ENCODE results near the gene CRTAC1. TPM values are rescaled to one million over a fixed set of nuclear protein-coding genes. Genes with fewer than 3 reads are reported as not detected.

CRTAC1 gene
- total and polyA plus RNA-seq, 4 donors = 0.14 to 0.33 (median 0.26) TPM

GRCh38 chr10:97901381-97901780, 129.0 kb downstream of the CRTAC1 start:
- Histone ChIP-seq H3K4me3 (ENCODE audit: low read depth in 1 of 3, low read length in 3 of 3) (no peak overlapping the region), H3K27me3 (ENCODE audit: control insufficient read depth in 4 of 4, insufficient read depth in 4 of 4, low read length in 3 of 4) (peaks cover 0 to 3% (median 0%) of the 10 kb centered on the region in 4 donors), H3K36me3 (ENCODE audit: control insufficient read depth in 4 of 4, insufficient read depth in 3 of 4, low read depth in 1 of 4, low read length in 3 of 4) (no peaks in the 10 kb centered on the region), H3K9me3 (ENCODE audit: control insufficient read depth in 4 of 4, low read length in 3 of 4) (no peaks in the 10 kb centered on the region), H3K27ac (ENCODE audit: low read depth in 1 of 2, low read length in 2 of 2) (no peak overlapping the region), H3K4me1 (ENCODE audit: control insufficient read depth in 4 of 4, insufficient read depth in 4 of 4, low read length in 3 of 4) (no peaks in the 10 kb centered on the region), H3K9ac (ENCODE audit: low read depth in 1 of 2, low read length in 2 of 2) (no peak overlapping the region)
- DNase-seq (ENCODE audit: low spot score) = no peak
- TF ChIP-seq FOXA2 (IDR thresholded peaks at IDR 0.05) (no peak), RAD21 (IDR thresholded peaks at IDR 0.05) (no peak), EGR1 (IDR thresholded peaks at IDR 0.05; ENCODE audit: low read depth in 2 of 2) (no peak), HNF4G (IDR thresholded peaks at IDR 0.05) (no peak), TAF1 (conservative IDR thresholded peaks at IDR 0.05) (no peak), NR2F2 (IDR thresholded peaks at IDR 0.05) (no peak), GABPA (IDR thresholded peaks at IDR 0.05 in 1 of 2, conservative IDR thresholded peaks at IDR 0.05 in 1 of 2) (no peak), FOXA1 (IDR thresholded peaks at IDR 0.05) (no peak), HNF4A (conservative IDR thresholded peaks at IDR 0.05) (no peak)
- TF ChIP-seq, protein P1, sequence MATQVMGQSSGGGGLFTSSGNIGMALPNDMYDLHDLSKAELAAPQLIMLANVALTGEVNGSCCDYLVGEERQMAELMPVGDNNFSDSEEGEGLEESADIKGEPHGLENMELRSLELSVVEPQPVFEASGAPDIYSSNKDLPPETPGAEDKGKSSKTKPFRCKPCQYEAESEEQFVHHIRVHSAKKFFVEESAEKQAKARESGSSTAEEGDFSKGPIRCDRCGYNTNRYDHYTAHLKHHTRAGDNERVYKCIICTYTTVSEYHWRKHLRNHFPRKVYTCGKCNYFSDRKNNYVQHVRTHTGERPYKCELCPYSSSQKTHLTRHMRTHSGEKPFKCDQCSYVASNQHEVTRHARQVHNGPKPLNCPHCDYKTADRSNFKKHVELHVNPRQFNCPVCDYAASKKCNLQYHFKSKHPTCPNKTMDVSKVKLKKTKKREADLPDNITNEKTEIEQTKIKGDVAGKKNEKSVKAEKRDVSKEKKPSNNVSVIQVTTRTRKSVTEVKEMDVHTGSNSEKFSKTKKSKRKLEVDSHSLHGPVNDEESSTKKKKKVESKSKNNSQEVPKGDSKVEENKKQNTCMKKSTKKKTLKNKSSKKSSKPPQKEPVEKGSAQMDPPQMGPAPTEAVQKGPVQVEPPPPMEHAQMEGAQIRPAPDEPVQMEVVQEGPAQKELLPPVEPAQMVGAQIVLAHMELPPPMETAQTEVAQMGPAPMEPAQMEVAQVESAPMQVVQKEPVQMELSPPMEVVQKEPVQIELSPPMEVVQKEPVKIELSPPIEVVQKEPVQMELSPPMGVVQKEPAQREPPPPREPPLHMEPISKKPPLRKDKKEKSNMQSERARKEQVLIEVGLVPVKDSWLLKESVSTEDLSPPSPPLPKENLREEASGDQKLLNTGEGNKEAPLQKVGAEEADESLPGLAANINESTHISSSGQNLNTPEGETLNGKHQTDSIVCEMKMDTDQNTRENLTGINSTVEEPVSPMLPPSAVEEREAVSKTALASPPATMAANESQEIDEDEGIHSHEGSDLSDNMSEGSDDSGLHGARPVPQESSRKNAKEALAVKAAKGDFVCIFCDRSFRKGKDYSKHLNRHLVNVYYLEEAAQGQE (IDR thresholded peaks at IDR 0.05) = no peak
- TF ChIP-seq, protein P2, sequence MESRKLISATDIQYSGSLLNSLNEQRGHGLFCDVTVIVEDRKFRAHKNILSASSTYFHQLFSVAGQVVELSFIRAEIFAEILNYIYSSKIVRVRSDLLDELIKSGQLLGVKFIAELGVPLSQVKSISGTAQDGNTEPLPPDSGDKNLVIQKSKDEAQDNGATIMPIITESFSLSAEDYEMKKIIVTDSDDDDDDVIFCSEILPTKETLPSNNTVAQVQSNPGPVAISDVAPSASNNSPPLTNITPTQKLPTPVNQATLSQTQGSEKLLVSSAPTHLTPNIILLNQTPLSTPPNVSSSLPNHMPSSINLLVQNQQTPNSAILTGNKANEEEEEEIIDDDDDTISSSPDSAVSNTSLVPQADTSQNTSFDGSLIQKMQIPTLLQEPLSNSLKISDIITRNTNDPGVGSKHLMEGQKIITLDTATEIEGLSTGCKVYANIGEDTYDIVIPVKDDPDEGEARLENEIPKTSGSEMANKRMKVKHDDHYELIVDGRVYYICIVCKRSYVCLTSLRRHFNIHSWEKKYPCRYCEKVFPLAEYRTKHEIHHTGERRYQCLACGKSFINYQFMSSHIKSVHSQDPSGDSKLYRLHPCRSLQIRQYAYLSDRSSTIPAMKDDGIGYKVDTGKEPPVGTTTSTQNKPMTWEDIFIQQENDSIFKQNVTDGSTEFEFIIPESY (IDR thresholded peaks at IDR 0.05) = no peak
- WGBS = 83% methylated on average over 12 of the region's 12 CpGs

DNA sequence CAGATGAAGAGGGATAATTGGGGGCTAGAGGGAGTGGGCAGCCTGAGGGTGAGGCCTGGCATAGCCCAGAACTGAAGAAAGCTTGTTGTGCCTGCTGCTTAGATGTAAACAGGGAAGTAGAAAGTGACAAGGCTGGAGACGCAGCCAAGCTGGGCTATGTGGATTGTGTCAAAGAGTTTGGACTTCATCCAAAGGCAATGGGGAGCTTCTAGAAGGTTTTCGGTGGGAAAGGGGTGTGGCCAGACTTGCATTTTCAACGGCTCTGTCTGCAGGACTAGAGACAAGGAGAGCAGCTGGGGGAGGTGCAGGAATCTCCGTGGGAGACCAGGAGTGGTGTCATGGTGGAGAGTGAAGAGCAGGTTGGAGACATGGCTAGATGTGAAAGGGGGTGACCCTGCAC, 132.0 kb downstream of the CRTAC1 start:
- WGBS = 29% methylated on average over 4 of the region's 4 CpGs
- TF ChIP-seq EGR1 (IDR thresholded peaks at IDR 0.05; ENCODE audit: low read depth in 2 of 2) (no peak), NR2F2 (IDR thresholded peaks at IDR 0.05) (no peak), FOXA2 (IDR thresholded peaks at IDR 0.05) (no peak), CTCF (IDR thresholded peaks at IDR 0.05; ENCODE audit: low read depth, low read length, missing input control) (no peak), HNF4A (conservative IDR thresholded peaks at IDR 0.05) (no peak)
- TF ChIP-seq, protein P1 (IDR thresholded peaks at IDR 0.05) = no peak
- TF ChIP-seq, protein P3, sequence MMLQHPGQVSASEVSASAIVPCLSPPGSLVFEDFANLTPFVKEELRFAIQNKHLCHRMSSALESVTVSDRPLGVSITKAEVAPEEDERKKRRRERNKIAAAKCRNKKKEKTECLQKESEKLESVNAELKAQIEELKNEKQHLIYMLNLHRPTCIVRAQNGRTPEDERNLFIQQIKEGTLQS (IDR thresholded peaks at IDR 0.05) = no peak
- Histone ChIP-seq H3K4me3 (ENCODE audit: low read depth in 1 of 3, low read length in 3 of 3) (no peak overlapping the region), H3K27ac (ENCODE audit: low read depth in 1 of 2, low read length in 2 of 2) (no peak overlapping the region), H3K9me3 (ENCODE audit: control insufficient read depth in 4 of 4, low read length in 3 of 4) (no peaks in the 10 kb centered on the region), H3K4me1 (ENCODE audit: control insufficient read depth in 4 of 4, insufficient read depth in 4 of 4, low read length in 3 of 4) (no peaks in the 10 kb centered on the region), H3K36me3 (ENCODE audit: control insufficient read depth in 4 of 4, insufficient read depth in 3 of 4, low read depth in 1 of 4, low read length in 3 of 4) (no peaks in the 10 kb centered on the region), H3K9ac (ENCODE audit: low read depth in 1 of 2, low read length in 2 of 2) (no peak overlapping the region), H3K27me3 (ENCODE audit: control insufficient read depth in 4 of 4, insufficient read depth in 4 of 4, low read length in 3 of 4) (peaks cover 0 to 3% (median 0%) of the 10 kb centered on the region in 4 donors)
- no peak for DNase-seq (ENCODE audit: low spot score)

Data from liver (tissue), 9 donors.